Kidney tubule cell (primary cell): ENCODE measurements around the gene PNPO.

Experiments used
- DNase-seq: peaks from one replicate; pipeline ENCODE4 v3.0.0-alpha.2; 2018; ENCODE audit warnings: low spot score

PNPO gene

DNA sequence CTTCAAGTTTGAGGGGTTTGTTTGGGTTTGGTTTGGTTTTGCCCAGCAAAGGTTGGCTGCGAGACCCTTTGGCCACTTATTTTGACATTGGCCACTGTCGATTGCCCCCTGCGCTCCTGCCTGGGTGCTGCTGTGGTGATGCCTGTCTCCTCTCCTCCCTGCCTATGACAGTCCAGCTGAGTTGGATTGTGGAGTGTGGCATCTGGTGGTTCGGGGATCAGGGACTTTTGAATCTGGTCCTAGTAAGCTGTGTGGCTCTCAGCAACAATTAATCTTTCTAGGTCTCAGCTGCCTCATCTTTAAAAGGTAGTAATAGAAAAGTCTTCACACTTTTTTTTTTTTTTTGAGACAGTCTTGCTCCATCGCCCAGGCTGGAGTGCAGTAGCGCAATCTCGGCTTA lies 56.7 kb downstream of the PNPO start:
- no peak for DNase-seq
